GOT3 (cell line): ENCODE results near the gene USB1.
"Not testable (repeated sequence)": the region's sequence is repeated elsewhere in the genome, so short reads cannot be mapped to it uniquely, and the experiment has no call there.

ENCODE experiments used
- DNase-seq: peaks from one replicate; lab custom pipeline; 2025; ENCODE audit warnings: mixed read lengths; lab: John Stamatoyannopoulos, UW

USB1 gene

GRCh38 chr16:57994361-57994760 lies 6.8 kb upstream of the USB1 start:
- DNase-seq, result no peak

- no peak for DNase-seq
Measured at GRCh38 chr16:57994778-57995177, 6.4 kb upstream of the USB1 start.

- no peak for DNase-seq
Measured at GRCh38 chr16:57995721-57996405, 5.3 kb upstream of the USB1 start.

GRCh38 chr16:57996406-57997175 lies 4.6 kb upstream of the USB1 start:
- DNase-seq, result no peak

GRCh38 chr16:57997176-57997527 lies 4.1 kb upstream of the USB1 start:
- DNase-seq, result no peak

GRCh38 chr16:57997528-57998265 lies 3.5 kb upstream of the USB1 start:
- no peak for DNase-seq

- DNase-seq, result no peak
Measured at GRCh38 chr16:57998486-57998885, 2.7 kb upstream of the USB1 start.

- DNase-seq, result no peak
Measured at GRCh38 chr16:57998992-57999365, 2.2 kb upstream of the USB1 start.

- no peak for DNase-seq
Measured at GRCh38 chr16:57999366-57999970, 1.7 kb upstream of the USB1 start.

- DNase-seq, result no peak
Measured at GRCh38 chr16:57999971-58000705, 1.1 kb upstream of the USB1 start, which contains the start of gene ZNF319. Gene ZNF319 (minus strand): TSS chr16:58000672. CDS start chr16:57998265, 2,407 bp downstream.

GRCh38 chr16:58001781-58002415 lies 691 bp downstream of the USB1 start:
- no peak for DNase-seq

- DNase-seq, result no peak
Measured at GRCh38 chr16:58002416-58002800, 1.2 kb downstream of the USB1 start.

GRCh38 chr16:58002936-58003335 lies 1.7 kb downstream of the USB1 start:
- DNase-seq, result no peak

GRCh38 chr16:58004736-58005135 lies 3.5 kb downstream of the USB1 start:
- DNase-seq, result not testable (repeated sequence)

- DNase-seq, result no peak
Measured at GRCh38 chr16:58009856-58010416, 8.7 kb downstream of the USB1 start.

- no peak for DNase-seq
Measured at GRCh38 chr16:58010886-58011285, 9.7 kb downstream of the USB1 start.

- DNase-seq, result no peak
Measured at GRCh38 chr16:58011652-58012051, 10.4 kb downstream of the USB1 start.

GRCh38 chr16:58012481-58012880 lies 11.3 kb downstream of the USB1 start:
- DNase-seq, result no peak

GRCh38 chr16:58013201-58013956 lies 12.2 kb downstream of the USB1 start:
- no peak for DNase-seq

- no peak for DNase-seq
Measured at GRCh38 chr16:58016840-58017446, 15.7 kb downstream of the USB1 start.
